ENCODE results near the gene SLC37A4.

DNA sequence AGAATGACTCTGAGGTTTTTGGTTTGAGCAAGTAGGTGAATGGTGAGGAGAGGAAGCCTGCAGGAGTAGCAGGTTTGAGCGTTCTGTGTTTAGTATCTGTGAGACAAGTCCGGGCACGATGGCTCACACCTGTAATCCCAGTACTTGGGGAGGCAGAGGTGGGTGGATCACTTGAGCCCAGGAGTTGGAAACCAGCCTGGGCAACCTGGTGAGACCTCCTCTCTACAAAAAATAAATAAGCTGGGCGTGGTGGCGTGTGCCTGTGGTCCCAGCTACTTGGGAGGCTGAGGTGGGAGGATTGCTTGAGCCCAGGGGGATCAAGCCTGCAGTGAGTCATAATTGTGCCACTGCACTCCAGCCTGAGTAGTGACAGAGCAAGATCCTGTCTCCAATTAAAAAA lies 42.4 kb downstream of the SLC37A4 start:
- TF ChIP-seq, protein P1, sequence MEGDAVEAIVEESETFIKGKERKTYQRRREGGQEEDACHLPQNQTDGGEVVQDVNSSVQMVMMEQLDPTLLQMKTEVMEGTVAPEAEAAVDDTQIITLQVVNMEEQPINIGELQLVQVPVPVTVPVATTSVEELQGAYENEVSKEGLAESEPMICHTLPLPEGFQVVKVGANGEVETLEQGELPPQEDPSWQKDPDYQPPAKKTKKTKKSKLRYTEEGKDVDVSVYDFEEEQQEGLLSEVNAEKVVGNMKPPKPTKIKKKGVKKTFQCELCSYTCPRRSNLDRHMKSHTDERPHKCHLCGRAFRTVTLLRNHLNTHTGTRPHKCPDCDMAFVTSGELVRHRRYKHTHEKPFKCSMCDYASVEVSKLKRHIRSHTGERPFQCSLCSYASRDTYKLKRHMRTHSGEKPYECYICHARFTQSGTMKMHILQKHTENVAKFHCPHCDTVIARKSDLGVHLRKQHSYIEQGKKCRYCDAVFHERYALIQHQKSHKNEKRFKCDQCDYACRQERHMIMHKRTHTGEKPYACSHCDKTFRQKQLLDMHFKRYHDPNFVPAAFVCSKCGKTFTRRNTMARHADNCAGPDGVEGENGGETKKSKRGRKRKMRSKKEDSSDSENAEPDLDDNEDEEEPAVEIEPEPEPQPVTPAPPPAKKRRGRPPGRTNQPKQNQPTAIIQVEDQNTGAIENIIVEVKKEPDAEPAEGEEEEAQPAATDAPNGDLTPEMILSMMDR (IDR thresholded peaks at IDR 0.05): no peak
- no peak for TF ChIP-seq POLR2A (IDR thresholded peaks at IDR 0.05)
